Uterus (tissue), 2 donors: ENCODE data around the gene TNKS1BP1.

ENCODE experiments used
- POLR2A ChIP-seq, 2 donors: fragments of 450-650 bp; IDR thresholded peaks; one replicate each; pipeline ENCODE4 v1.6.1; 2016; ENCODE audit warnings: antibody characterized with exemption in 2 of 2, mild to moderate bottlenecking in 1 of 2, moderate library complexity in 1 of 2
- TF ChIP-seq, protein P1 (sequence below), 4 experiments: fragments of 200-600 bp in 2 of 4; fragments of 450-650 bp in 2 of 4; sonication (generic) in 2 of 4; IDR thresholded peaks; one replicate each; pipeline ENCODE4 v1.5.1; 2016 to 2019; ENCODE audit warnings: antibody characterized with exemption in 4 of 4, mild to moderate bottlenecking in 2 of 4, moderate library complexity in 1 of 4

DNA sequence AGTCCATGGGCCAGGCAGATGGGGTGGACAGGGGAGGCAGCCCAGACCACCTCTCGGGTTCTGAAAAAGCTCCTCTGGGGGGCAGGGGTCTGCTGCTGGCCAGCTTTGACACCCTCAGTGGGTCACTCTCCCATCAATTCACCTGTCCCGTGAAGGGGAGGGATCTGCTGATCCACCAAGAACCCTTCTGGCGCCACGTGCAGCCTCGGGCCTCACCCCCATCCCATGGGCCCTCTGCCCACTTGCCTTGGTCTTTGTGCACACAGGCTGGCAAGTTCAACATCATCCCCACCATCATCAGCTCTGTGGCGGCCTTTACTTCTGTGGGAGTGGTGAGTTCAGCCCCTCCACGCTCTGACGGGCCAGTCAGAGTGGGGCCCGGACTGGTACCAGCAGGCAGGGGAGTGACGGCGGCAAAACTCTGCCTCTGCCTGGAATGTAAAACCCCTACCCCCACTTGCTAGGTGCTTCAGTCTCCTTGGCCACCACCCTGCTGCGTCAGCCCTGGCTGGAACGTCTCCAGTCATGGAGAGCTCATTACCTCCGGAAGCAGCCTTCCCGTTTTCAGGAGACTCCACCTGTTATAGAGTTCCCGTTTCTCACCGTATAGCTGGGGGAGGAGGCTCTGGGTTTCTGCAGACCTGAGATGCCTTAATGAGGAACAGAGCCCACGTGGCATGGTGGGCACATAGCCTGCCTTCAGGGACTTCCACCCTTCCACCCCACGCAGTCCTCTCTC is 43.5 kb upstream of the TNKS1BP1 start:
- TF ChIP-seq, protein P1, sequence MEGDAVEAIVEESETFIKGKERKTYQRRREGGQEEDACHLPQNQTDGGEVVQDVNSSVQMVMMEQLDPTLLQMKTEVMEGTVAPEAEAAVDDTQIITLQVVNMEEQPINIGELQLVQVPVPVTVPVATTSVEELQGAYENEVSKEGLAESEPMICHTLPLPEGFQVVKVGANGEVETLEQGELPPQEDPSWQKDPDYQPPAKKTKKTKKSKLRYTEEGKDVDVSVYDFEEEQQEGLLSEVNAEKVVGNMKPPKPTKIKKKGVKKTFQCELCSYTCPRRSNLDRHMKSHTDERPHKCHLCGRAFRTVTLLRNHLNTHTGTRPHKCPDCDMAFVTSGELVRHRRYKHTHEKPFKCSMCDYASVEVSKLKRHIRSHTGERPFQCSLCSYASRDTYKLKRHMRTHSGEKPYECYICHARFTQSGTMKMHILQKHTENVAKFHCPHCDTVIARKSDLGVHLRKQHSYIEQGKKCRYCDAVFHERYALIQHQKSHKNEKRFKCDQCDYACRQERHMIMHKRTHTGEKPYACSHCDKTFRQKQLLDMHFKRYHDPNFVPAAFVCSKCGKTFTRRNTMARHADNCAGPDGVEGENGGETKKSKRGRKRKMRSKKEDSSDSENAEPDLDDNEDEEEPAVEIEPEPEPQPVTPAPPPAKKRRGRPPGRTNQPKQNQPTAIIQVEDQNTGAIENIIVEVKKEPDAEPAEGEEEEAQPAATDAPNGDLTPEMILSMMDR (IDR thresholded peaks at IDR 0.05), result no peak
- TF ChIP-seq POLR2A (IDR thresholded peaks at IDR 0.05), result no peak
